OCI-LY1 (cell line): ENCODE data around the gene TRPM3.

ENCODE experiments used
- H2AFZ ChIP-seq: fragments of 200-600 bp; sonication (generic), shearing (Covaris generic); 2 replicates; pipeline ENCODE4 v1.6.0; 2014; ENCODE audit warnings: antibody characterized with exemption, mild to moderate bottlenecking, low read length
- H3F3A ChIP-seq: fragments of 200-600 bp; sonication (generic), shearing (Covaris generic); 2 replicates; pipeline ENCODE4 v1.6.0; 2014; ENCODE audit warnings: mild to moderate bottlenecking, antibody characterized with exemption, low read length, moderate library complexity; ENCODE audit not compliant: insufficient read depth
- H3K27ac ChIP-seq: fragments of 200-600 bp; sonication (generic); 2 replicates; pipeline ENCODE4 v1.5.1; 2014; ENCODE audit warnings: low read length, mixed run types, mild to moderate bottlenecking, low read depth; ENCODE audit not compliant: poor library complexity, severe bottlenecking
- H3K27me3 ChIP-seq: fragments of 200-600 bp; sonication (generic); 2 replicates; pipeline ENCODE4 v1.6.0; 2014; ENCODE audit warnings: antibody characterized with exemption, mild to moderate bottlenecking, low read length, moderate library complexity; ENCODE audit not compliant: insufficient read depth
- H3K36me3 ChIP-seq: fragments of 200-600 bp; sonication (generic); 2 replicates; pipeline ENCODE4 v1.6.1; 2014; ENCODE audit warnings: mild to moderate bottlenecking, antibody characterized with exemption, low read length, moderate library complexity, mixed read lengths; ENCODE audit not compliant: insufficient read depth
- H3K4me1 ChIP-seq: fragments of 200-600 bp; sonication (generic); 2 replicates; pipeline ENCODE4 v1.5.1; 2014; ENCODE audit warnings: mild to moderate bottlenecking, low read length, moderate library complexity; ENCODE audit not compliant: insufficient read depth, severe bottlenecking
- H3K4me2 ChIP-seq: fragments of 200-600 bp; sonication (generic), shearing (Covaris generic); 2 replicates; pipeline ENCODE4 v1.6.1; 2014; ENCODE audit warnings: low read length
- H3K4me3 ChIP-seq: fragments of 200-600 bp; sonication (generic); 2 replicates; pipeline ENCODE4 v1.5.1; 2014; ENCODE audit warnings: low read length, low read depth, mild to moderate bottlenecking, mixed read lengths; ENCODE audit not compliant: poor library complexity, severe bottlenecking
- H3K79me2 ChIP-seq: fragments of 200-600 bp; shearing (Covaris generic); 2 replicates; pipeline ENCODE4 v1.6.1; 2016; ENCODE audit warnings: mixed run types, low read length, mixed read lengths; ENCODE audit not compliant: insufficient read depth
- H3K9ac ChIP-seq: fragments of 200-600 bp; sonication (generic), shearing (Covaris generic); 2 replicates; pipeline ENCODE4 v1.6.1; 2014; ENCODE audit warnings: mild to moderate bottlenecking, low read length, mixed read lengths
- H3K9me2 ChIP-seq: fragments of 200-600 bp; sonication (generic), shearing (Covaris generic); 2 replicates; pipeline ENCODE4 v1.6.1; 2014; ENCODE audit warnings: low read depth, mild to moderate bottlenecking, low read length, mixed read lengths
- H3K9me3 ChIP-seq: fragments of 200-600 bp; shearing (Covaris generic); 2 replicates; pipeline ENCODE4 v1.6.1; 2014; ENCODE audit warnings: low read length, mixed read lengths
- H4K20me1 ChIP-seq: fragments of 200-600 bp; sonication (generic), shearing (Covaris generic); 2 replicates; pipeline ENCODE4 v1.6.0; 2016; ENCODE audit warnings: mild to moderate bottlenecking, low read length; ENCODE audit not compliant: insufficient read depth
- EZH2 ChIP-seq: fragments of 200-600 bp; sonication (generic), shearing (Covaris generic); IDR thresholded peaks from 2 replicates; pipeline ENCODE4 v1.8.0; 2017; ENCODE audit warnings: borderline replicate concordance, mixed run types, mild to moderate bottlenecking, antibody characterized with exemption, low read length, moderate library complexity, mixed read lengths
- TF ChIP-seq, protein P1 (sequence below): fragments of 200-600 bp; sonication (generic), shearing (Covaris generic); IDR thresholded peaks from 2 replicates; pipeline ENCODE4 v1.5.1; 2017; ENCODE audit warnings: mild to moderate bottlenecking, antibody characterized with exemption, low read length, moderate library complexity, mixed read lengths

Gene TRPM3

DNA sequence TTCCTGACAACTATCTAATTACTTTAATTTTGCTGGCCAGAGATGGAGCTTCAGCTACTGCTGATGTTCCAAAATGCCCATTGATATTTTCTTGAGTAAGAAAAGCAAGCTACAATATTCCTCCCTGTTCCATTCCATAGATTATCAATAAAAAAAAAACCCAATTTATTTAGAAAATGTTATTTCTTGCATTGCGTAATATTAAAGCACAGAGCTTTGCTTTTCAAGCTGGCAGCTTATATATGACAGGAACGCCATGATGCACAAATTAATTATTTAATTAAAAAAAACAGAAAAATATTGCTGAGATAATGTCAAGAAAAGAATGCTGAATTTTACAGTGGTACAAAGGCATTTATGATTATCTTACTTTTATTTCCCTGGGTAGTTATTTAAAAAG, 47.9 kb downstream of the TRPM3 start:
- Histone ChIP-seq H3K27me3 (no peaks in the 10 kb centered on the region), H3K9ac (no peak overlapping the region), H3K9me3 (no peaks in the 10 kb centered on the region), H3K4me2 (no peak overlapping the region), H3K9me2 (no peaks in the 10 kb centered on the region), H3F3A (no peaks in the 10 kb centered on the region), H3K4me3 (no peak overlapping the region), H3K27ac (no peak overlapping the region), H4K20me1 (no peaks in the 10 kb centered on the region), H3K36me3 (no peaks in the 10 kb centered on the region), H2AFZ (no peak overlapping the region), H3K4me1 (no peaks in the 10 kb centered on the region), H3K79me2 (no peaks in the 10 kb centered on the region)
- TF ChIP-seq, protein P1, sequence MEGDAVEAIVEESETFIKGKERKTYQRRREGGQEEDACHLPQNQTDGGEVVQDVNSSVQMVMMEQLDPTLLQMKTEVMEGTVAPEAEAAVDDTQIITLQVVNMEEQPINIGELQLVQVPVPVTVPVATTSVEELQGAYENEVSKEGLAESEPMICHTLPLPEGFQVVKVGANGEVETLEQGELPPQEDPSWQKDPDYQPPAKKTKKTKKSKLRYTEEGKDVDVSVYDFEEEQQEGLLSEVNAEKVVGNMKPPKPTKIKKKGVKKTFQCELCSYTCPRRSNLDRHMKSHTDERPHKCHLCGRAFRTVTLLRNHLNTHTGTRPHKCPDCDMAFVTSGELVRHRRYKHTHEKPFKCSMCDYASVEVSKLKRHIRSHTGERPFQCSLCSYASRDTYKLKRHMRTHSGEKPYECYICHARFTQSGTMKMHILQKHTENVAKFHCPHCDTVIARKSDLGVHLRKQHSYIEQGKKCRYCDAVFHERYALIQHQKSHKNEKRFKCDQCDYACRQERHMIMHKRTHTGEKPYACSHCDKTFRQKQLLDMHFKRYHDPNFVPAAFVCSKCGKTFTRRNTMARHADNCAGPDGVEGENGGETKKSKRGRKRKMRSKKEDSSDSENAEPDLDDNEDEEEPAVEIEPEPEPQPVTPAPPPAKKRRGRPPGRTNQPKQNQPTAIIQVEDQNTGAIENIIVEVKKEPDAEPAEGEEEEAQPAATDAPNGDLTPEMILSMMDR, result no peak
- no peak for TF ChIP-seq EZH2

DNA sequence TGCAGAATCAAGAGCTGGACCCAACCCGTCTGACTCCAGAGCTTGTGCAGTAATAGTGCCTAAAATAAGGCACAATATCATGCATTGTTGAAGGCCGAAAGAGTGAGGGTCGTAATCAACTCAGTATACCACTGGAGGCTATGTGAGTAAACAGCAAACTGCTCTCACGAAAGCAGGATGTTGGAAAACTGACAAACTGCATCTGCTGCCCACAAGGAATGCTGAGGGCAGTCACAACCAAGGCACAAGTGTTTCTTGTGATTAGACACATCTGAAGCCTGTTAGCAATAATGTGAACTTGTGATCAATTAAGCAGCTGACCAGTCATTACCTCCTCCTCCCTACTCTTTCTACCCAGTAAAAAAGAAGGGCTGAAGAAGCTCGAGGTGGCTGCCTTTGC, 48.8 kb downstream of the TRPM3 start:
- Histone ChIP-seq H3K4me3 (no peak overlapping the region), H3K4me2 (no peak overlapping the region), H3K79me2 (no peaks in the 10 kb centered on the region), H2AFZ (no peak overlapping the region), H3K9me3 (no peaks in the 10 kb centered on the region), H3K27ac (no peak overlapping the region), H3K4me1 (no peaks in the 10 kb centered on the region), H3K27me3 (no peaks in the 10 kb centered on the region), H3K36me3 (no peaks in the 10 kb centered on the region), H3F3A (no peaks in the 10 kb centered on the region), H3K9me2 (no peaks in the 10 kb centered on the region), H3K9ac (no peak overlapping the region), H4K20me1 (no peaks in the 10 kb centered on the region)
- TF ChIP-seq EZH2, result no peak
- TF ChIP-seq, protein P1, result no peak

DNA sequence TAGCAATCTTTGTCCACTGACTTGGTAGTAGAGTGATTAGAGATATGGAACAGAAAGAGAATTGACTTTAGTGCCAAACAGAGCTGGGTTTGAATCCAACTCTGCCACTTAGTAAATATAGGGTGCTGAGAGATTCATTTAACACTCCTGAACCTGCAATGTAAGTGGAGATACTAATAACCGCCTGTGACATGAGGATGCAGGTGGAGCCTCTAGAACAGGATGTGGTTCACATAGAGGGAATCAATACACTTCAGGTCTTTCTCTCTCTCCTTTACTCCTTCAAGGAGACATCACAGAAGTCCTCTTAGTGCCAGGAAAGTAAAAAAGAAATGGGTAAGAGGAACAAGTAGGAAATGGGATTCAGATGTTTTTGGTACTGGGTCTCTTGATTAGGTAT, 49.8 kb downstream of the TRPM3 start:
- no peaks in the 10 kb centered on the region for H3K36me3 ChIP-seq
- H3K4me2 ChIP-seq, result no peak overlapping the region
- no peak overlapping the region for H3K4me3 ChIP-seq
- no peak overlapping the region for H2AFZ ChIP-seq
- H4K20me1 ChIP-seq, result no peaks in the 10 kb centered on the region
- H3K9ac ChIP-seq, result no peak overlapping the region
- H3K9me2 ChIP-seq, result no peaks in the 10 kb centered on the region
- H3K4me1 ChIP-seq, result no peaks in the 10 kb centered on the region
- no peaks in the 10 kb centered on the region for H3K9me3 ChIP-seq
- H3F3A ChIP-seq, result no peaks in the 10 kb centered on the region
- no peaks in the 10 kb centered on the region for H3K27me3 ChIP-seq
- TF ChIP-seq, protein P1, result no peak
- TF ChIP-seq EZH2, result no peak
- H3K27ac ChIP-seq, result no peak overlapping the region
- no peaks in the 10 kb centered on the region for H3K79me2 ChIP-seq
